Fibroblast of mammary gland (primary cell): Measurements from ENCODE around the gene TEAD1.

ENCODE experiments used
- DNase-seq: peaks from one replicate; pipeline ENCODE4 v3.0.0-alpha.2; 2010; ENCODE audit warnings: low read depth
- H3K4me3 ChIP-seq: 2 replicates; pipeline ENCODE4 v1.5.1; 2011; ENCODE audit warnings: low read depth, mild to moderate bottlenecking, low read length, moderate library complexity; ENCODE audit not compliant: control insufficient read depth
- CTCF ChIP-seq: conservative IDR thresholded peaks from 2 replicates; pipeline ENCODE4 v1.5.1; 2011; ENCODE audit warnings: low read depth, low read length, inconsistent platforms; ENCODE audit not compliant: control insufficient read depth, insufficient read depth

The TEAD1 gene

GRCh38 chr11:12683874-12684273, 9.7 kb downstream of the TEAD1 start:
- DNase-seq, result peak; percentile 55
- H3K4me3 ChIP-seq, result no peak overlapping the region
- no peak for TF ChIP-seq CTCF

- no peak for TF ChIP-seq CTCF
- DNase-seq, result no peak
- no peak overlapping the region for H3K4me3 ChIP-seq
Observed at GRCh38 chr11:12684315-12684714, 10.1 kb downstream of the TEAD1 start.

- no peak overlapping the region for H3K4me3 ChIP-seq
- TF ChIP-seq CTCF, result no peak
- DNase-seq, result no peak
Observed at GRCh38 chr11:12684816-12685215, 10.6 kb downstream of the TEAD1 start.

GRCh38 chr11:12685229-12685628, 11.0 kb downstream of the TEAD1 start:
- DNase-seq, result no peak
- no peak overlapping the region for H3K4me3 ChIP-seq
- no peak for TF ChIP-seq CTCF

- no peak for TF ChIP-seq CTCF
- DNase-seq, result no peak
- H3K4me3 ChIP-seq, result no peak overlapping the region
Observed at GRCh38 chr11:12686246-12687060, 12.2 kb downstream of the TEAD1 start.

- H3K4me3 ChIP-seq, result no peak overlapping the region
- DNase-seq, result no peak
- no peak for TF ChIP-seq CTCF
Observed at GRCh38 chr11:12687216-12687623, 13.0 kb downstream of the TEAD1 start.
